ENCODE results near the gene GCK.
"Not testable (repeated sequence)": the region's sequence is repeated elsewhere in the genome, so short reads cannot be mapped to it uniquely, and the experiment has no call there.

GCK gene

DNA sequence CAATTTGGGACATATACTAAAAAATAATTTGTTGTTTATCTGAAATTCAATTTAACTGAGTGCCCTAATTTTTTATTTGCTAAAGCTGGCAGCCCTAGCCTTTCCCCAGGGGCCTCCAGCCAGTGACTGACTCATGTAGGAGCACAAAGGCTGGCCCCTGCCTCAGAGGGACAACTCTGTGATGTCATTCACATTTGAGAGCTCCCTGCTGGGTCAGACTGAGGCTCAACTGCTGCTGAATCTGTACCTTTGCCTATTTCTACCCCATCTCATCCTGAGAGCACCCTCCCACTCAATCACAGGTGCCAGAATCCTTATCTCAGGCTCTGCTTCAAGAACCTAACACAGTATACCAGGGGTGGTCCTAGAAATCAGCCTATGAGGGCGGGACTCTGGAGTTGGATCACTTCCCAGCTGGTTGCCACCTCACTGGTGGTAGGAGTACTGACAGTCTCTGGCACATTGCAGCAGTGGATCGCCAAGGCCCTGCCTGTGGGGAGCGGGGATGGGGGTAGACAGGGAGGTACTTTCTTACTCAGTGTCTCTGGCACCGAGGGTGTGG lies 11.6 kb downstream of the GCK start:
- DNase-seq (ENCODE audit: low read depth): no peak

GRCh38 chr7:44176486-44176885 lies 12.8 kb downstream of the GCK start:
- no peak for DNase-seq (ENCODE audit: low read depth)

- no peak for DNase-seq (ENCODE audit: low read depth)
Observed at GRCh38 chr7:44175730-44176129, 13.5 kb downstream of the GCK start.

GRCh38 chr7:44174694-44174948 lies 14.6 kb downstream of the GCK start:
- not testable (repeated sequence) for DNase-seq (ENCODE audit: low read depth)

GRCh38 chr7:44173911-44174693 lies 15.1 kb downstream of the GCK start:
- DNase-seq (ENCODE audit: low read depth): no peak

DNA sequence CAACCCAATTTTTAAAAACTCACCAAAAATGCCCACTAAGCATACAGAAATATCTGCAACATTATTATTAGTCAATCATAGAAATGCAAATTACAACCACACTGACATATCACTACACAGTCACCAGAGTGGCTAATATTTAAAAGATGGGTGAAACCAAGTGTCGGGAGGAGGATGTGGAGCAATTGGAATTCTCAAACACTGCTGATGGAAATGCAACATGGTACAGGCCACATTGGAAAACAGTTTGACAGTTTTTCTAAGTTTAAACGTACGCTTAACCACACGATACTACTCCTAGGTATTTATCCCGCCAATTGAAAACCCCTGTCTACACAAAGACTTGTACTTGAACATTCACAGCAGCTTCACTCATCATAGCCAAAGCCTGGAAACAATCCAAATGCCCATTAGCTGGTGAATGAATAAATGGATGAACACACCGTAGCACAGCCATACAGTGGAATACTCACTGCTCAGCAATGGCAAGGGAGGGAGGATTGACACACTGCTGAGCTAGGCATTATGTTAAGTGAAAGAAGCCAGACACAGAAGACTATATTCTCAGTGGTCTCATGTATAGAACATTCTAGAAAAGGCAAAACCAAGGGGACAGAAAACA lies 16.3 kb downstream of the GCK start:
- no peak for DNase-seq (ENCODE audit: low read depth)

DNA sequence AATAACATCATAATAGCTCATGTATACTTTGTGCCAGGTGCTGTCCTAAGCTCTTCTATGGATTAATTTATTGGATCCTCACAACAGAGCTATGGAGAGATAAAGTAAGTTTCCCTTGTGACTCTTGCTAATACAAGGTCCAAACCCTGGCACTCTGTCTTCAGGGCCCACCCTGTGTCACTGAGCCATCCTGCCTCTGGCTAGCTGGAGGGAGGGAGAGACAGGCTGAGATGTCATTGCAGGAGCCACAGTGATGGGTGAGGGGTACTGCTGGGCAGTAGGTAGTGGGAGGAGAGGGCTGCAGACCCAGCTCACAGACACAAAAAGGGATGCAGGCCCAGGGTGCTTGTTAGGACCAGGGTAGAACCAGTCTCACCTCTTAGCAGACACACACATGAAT lies 16.9 kb downstream of the GCK start:
- DNase-seq (ENCODE audit: low read depth): no peak

DNA sequence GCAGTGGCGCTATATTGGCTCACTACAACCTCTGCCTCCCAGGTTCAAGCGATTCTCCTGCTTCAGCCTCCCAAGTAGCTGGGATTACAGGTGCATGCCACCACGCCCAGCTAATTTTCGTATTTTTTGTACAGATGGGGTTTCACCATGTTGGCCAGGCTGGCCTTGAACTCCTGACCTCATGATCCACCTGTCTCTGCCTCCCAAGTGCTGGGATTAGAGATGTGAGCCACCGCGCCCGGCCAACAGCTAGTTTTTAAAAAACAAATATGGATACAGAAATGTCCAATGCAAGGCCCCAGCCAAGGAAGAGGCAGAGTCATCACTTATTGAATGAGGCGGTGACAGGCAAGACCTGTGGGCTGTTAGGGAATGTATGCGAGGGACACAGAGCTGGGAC lies 17.3 kb downstream of the GCK start:
- DNase-seq (ENCODE audit: low read depth): not testable (repeated sequence)

GRCh38 chr7:44167920-44168319 lies 21.3 kb downstream of the GCK start:
- no peak for DNase-seq (ENCODE audit: low read depth)

DNA sequence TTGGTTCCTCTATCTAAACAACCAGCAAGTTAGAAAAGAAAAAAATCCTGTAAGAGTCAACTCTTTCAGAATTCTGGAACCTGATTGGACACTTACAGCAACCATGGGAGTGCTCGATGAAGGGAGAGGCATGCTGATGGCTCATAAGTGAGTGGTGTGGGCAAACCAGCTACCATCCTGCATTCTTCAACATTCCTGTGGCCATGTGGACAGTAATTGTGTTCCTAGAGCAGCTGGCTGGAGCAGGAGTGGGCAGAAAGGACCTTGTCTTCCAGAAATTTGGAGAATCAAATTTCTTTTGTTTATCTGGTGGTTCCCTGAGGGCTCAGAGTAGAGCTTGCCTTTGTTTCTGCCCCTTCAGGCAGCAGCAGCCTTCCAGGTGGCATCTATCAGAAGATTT lies 25.6 kb downstream of the GCK start:
- DNase-seq (ENCODE audit: low read depth): no peak

DNA sequence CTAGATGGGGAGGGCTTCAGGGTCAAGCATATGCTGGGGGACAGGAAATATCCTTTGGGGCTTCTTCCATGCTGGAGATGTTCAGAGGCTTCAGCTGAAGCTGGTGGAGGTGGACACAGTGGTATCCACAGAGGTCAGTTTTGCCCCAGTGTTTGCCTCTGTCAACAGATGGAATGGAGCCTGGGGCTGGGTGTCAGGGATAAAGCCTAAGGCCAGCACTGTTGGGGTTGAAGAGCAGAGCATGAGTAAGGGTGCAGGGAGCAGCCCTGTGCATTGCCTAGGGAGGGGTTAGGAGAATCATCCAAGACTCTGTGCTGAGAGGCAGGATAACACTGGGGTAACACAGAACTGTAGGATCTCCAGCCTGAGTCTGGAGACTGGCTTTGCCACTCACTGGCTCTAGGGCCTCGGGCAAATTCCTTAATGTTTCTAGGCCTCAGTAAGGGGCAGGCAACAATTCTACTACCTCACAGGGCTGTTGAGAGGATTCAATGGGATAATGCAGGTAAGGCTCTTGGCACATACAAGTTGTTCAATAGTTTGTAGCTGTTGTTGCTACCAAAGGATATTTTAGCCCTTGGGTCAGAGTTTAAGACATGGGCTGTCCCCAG lies 26.3 kb downstream of the GCK start:
- DNase-seq (ENCODE audit: low read depth): no peak

DNA sequence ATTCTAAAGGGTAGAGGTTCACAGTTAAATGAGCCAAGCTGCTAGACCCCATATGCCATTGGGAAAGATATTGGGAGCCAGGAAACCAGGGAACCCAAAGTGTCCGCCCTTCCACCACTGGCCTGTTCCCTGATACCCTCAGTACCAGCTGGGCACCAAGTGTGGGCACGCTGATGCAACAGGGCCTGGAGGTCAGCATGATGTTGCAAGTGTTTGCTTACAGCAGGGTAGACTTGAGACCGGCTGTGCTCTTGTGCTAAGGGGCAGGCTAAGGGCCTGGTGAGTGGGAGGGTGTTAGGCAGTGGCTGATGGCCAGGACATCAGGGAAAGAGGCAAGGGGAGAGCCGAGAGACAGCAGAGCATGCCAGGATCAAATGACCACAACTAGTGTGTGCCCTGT lies 27.1 kb downstream of the GCK start:
- DNase-seq (ENCODE audit: low read depth): no peak

GRCh38 chr7:44161371-44161770 lies 27.9 kb downstream of the GCK start:
- DNase-seq (ENCODE audit: low read depth): no peak

DNA sequence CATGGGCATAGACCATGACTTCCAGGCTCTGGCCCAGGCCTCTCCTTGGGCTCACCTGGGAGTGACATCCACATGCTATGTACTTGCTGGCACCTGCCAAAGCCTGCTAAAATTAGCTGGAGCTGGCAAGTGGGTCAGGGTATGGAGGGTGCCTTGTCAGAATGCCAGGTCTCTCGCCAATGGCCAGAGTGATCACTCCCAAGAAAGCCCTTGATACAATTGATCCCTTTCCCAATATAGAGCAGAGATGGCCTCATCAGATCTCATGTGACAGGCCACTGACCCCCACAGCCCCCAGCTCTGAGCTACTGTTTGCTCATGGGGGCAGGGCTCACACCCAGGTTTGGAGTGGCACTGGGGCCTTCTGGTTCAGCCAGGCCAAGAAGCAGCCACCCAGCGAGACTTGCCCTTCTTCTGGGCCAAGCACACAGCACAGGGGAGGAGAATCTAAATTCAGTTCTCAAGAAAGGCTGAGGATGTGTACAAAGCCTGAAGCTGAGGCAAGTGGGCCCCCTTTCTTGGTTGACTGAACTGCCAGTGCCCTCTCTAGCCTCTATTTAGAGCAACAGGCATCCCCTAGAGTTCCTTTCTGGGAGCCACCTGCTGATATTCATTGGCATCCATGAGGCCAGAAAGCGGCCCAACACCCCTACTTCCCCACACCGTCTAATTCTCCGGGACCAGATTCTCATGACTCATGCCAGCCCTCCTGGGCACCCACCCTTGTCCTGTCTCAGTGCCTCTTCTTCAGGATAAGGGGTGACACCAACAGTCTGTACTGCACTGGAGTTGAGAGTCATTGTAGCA lies 29.2 kb downstream of the GCK start:
- DNase-seq (ENCODE audit: low read depth): no peak

- DNase-seq (ENCODE audit: low read depth): no peak
Observed at GRCh38 chr7:44158873-44159631, 30.2 kb downstream of the GCK start.

GRCh38 chr7:44158096-44158872 lies 31.0 kb downstream of the GCK start:
- no peak for DNase-seq (ENCODE audit: low read depth)

DNA sequence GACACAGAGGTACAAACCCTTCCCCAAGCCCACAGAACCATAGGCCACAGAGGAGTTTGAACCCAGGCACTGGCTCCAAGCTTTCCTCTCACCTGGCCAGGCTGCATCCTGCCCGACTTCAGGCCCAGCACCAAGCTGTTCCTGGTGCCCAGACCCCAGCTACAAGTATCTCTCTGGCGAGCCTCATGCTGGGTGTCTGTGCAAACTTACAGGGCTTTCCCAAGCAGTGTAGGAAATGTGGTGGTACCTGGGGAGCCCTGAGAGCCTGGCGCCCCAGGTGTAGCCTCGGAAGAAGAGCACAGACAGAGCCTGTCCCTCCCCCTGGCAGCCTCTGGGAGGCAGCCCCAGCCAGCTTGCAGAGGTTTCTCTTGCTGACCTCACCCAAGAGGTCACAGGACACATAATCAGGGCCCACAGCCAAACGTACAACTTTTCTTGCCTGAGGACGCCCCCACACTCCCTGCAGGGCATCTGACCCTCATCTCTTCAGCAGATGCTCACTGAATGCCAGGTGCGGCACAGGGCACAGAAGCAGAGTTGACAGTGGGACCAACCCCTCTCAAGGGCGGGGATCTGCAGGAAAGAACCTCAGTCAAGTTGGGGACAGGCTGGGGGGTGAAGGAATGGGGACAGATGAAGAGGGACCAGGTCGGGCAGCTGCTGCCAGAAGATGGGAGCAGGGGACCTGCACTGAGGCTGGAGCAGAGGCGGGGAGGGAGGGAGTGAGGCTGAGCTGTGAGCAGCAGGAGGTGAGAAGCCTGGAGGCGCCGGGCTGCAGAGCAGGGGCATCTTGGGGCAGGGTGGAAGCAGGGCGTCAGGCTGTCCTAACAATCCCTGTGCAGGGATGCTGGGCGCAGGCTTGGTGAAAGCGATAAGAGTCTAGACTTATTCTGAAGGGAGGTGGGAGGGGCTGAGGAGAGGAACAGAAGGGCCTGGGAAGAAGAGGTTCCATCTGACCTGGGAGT lies 31.8 kb downstream of the GCK start:
- no peak for DNase-seq (ENCODE audit: low read depth)

DNA sequence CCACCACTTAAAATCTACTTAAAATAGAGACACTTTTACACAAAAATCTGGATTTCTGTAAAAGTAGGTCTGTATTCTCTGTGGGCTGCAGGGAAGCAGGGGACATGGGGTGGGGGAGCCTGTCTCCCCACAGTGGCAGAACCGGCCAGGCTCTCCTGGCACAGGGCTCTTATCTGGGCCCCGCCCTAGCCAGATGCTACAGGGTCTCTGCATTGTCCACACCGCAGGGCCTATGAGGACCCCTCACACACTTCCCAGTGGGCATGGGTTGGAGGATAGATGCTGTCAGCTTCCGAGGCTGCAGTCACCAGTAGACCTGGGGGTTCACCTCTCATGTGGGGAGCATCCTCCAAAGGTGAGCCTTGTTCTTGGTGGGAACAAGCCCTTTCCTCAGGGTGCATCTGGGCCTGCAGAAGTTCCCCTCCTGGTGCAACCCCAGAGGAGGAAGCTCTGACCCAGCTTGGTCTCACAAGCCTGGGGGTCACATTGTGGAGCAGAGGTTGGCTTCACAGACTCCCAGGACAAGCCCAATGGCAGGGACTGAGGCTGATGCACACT lies 32.7 kb downstream of the GCK start:
- no peak for DNase-seq (ENCODE audit: low read depth)
